K562 (cell line): Measurements from ENCODE around the gene TXLNA. TPM values are rescaled to one million over a fixed set of nuclear protein-coding genes. Genes with fewer than 3 reads are reported as not detected.
A peak's percentile ranks its signal among the peaks of the same experiment; 100 is the strongest.

Source experiments
- BCL6 ChIP-seq: fragments of 250-450 bp; sonication (Bioruptor Pico); IDR thresholded peaks from 2 replicates; pipeline ENCODE4 v1.4.0; 2020
- DNMT1 ChIP-seq: fragments of 450-650 bp; IDR thresholded peaks from 2 replicates; pipeline ENCODE4 v1.6.1; 2016; ENCODE audit warnings: antibody characterized with exemption, mild to moderate bottlenecking
- ELF2 ChIP-seq: fragments of 250-450 bp; sonication (Bioruptor Pico); IDR thresholded peaks from 2 replicates; pipeline ENCODE4 v1.5.0; 2021; ENCODE audit warnings: mild to moderate bottlenecking
- ELF4 ChIP-seq: fragments of 450-650 bp; formaldehyde crosslinking; IDR thresholded peaks from 2 replicates; pipeline ENCODE4 v1.4.0; 2022; ENCODE audit warnings: missing genetic modification characterization
- MIER1 ChIP-seq: fragments of 450-650 bp; IDR thresholded peaks from 2 replicates; pipeline ENCODE4 v1.6.1; 2016; ENCODE audit warnings: antibody characterized with exemption, mild to moderate bottlenecking, low read depth
- NCOA1 ChIP-seq: fragments of 450-650 bp; IDR thresholded peaks from 2 replicates; pipeline ENCODE4 v1.6.1; 2016; ENCODE audit warnings: low read depth
- NR4A1 ChIP-seq, 2 experiments: fragments of 250-450 bp in 1 of 2; fragments of 450-650 bp in 1 of 2; sonication (Bioruptor Pico) in 1 of 2; IDR thresholded peaks; 2 replicates each; pipeline versions ENCODE4 v1.4.0 to v1.6.1; 2016 to 2020; ENCODE audit warnings: mild to moderate bottlenecking in 2 of 2, missing compliant biosample characterization in 1 of 2, missing genetic modification characterization in 1 of 2, moderate library complexity in 1 of 2
- POLR2AphosphoS2 ChIP-seq: IDR thresholded peaks from 2 replicates; pipeline ENCODE4 v1.6.1; 2012; ENCODE audit warnings: low read length, improper control_type of control experiment
- PRMT5 ChIP-seq: sonication (generic); formaldehyde crosslinking; IDR thresholded peaks from 2 replicates; pipeline ENCODE4 v1.5.0; 2020; ENCODE audit warnings: missing genetic modification reagents
- STAG1 ChIP-seq: sonication (generic); formaldehyde crosslinking; IDR thresholded peaks from 2 replicates; pipeline ENCODE4 v1.5.0; 2020; ENCODE audit warnings: missing genetic modification reagents, borderline replicate concordance
- ZFX ChIP-seq: sonication (generic); formaldehyde crosslinking; IDR thresholded peaks from 2 replicates; pipeline ENCODE4 v1.8.0; 2022; ENCODE audit warnings: mild to moderate bottlenecking, missing genetic modification reagents, moderate library complexity
- ZNF175 ChIP-seq: fragments of 200-800 bp; sonication (Bioruptor generic); IDR thresholded peaks from 2 replicates; pipeline ENCODE4 v1.6.1; 2016; ENCODE audit warnings: low read depth, mild to moderate bottlenecking, missing genetic modification characterization, missing compliant biosample characterization
- ZNF311 ChIP-seq: fragments of 250-450 bp; sonication (Bioruptor Pico); IDR thresholded peaks from 2 replicates; pipeline ENCODE4 v1.4.0; 2020; ENCODE audit warnings: mild to moderate bottlenecking, moderate library complexity
- ZNF41 ChIP-seq: fragments of 250-450 bp; sonication (Bioruptor Pico); conservative IDR thresholded peaks from 2 replicates; pipeline ENCODE4 v1.4.0; 2020; ENCODE audit warnings: mild to moderate bottlenecking
- ZNF449 ChIP-seq: fragments of 250-450 bp; sonication (Bioruptor Pico); IDR thresholded peaks from 2 replicates; pipeline ENCODE4 v1.8.0; 2022; ENCODE audit warnings: moderate library complexity, mild to moderate bottlenecking, inconsistent platforms
- ZNF561 ChIP-seq: fragments of 450-650 bp; formaldehyde crosslinking; conservative IDR thresholded peaks from 2 replicates; pipeline ENCODE4 v1.4.0; 2020; ENCODE audit warnings: mild to moderate bottlenecking, moderate library complexity
- polyA plus RNA-seq, 8 experiments: library from polyadenylated mRNA; depleted of rRNA in 4 of 8; stranded (reverse) in 5 of 8; unstranded in 3 of 8; fragments of >200 nt; fragmentation: Nextera tagmentation in 2 of 8; fragmentation: Illumina TruSeq in 1 of 8; extraction: Ambion mirVana in 2 of 8; extraction: Trizol in 1 of 8; gene quantifications; 2 replicates each; pipeline versions ENCODE4 v1.2.1 to v1.2.3, GENCODE V29; 2011 to 2014; ENCODE audit warnings: inconsistent platforms in 1 of 8, missing spikeins in 1 of 8
- total RNA-seq, 7 experiments: library from RNA; depleted of rRNA in 6 of 7; stranded (reverse); fragments of >200 nt in 6 of 7; fragmentation: Illumina TruSeq in 2 of 7; extraction: Trizol in 2 of 7; gene quantifications; 2 replicates each; pipeline versions ENCODE4 v1.2.1 to v1.2.3, GENCODE V29; 2011 to 2021; ENCODE audit warnings: low replicate concordance in 1 of 7
- TF ChIP-seq, protein P1 (sequence below): fragments of 450-650 bp; formaldehyde crosslinking; IDR thresholded peaks from 2 replicates; pipeline ENCODE4 v1.4.0; 2022; ENCODE audit warnings: missing genetic modification characterization
- TF ChIP-seq, protein P2 (sequence below): fragments of 450-650 bp; formaldehyde crosslinking; IDR thresholded peaks from 2 replicates; pipeline ENCODE4 v1.4.0; 2020; ENCODE audit warnings: mild to moderate bottlenecking, moderate library complexity
- TF ChIP-seq, protein P3 (sequence below): sonication (generic); formaldehyde crosslinking; IDR thresholded peaks from 2 replicates; pipeline ENCODE4 v1.8.0; 2022; ENCODE audit warnings: mild to moderate bottlenecking, missing genetic modification reagents
- TF ChIP-seq, protein P4 (sequence below): fragments of 250-450 bp; sonication (Bioruptor Pico); IDR thresholded peaks from 2 replicates; pipeline ENCODE4 v1.4.0; 2020; ENCODE audit warnings: mild to moderate bottlenecking, moderate library complexity, borderline replicate concordance

Gene TXLNA
- total and polyA plus RNA-seq, 9 of the 15 experiments (the other 6 are each of a cell fraction or from before 2014, with no cell fraction given), result 9.2 to 54.5 (median 39.3) TPM

DNA sequence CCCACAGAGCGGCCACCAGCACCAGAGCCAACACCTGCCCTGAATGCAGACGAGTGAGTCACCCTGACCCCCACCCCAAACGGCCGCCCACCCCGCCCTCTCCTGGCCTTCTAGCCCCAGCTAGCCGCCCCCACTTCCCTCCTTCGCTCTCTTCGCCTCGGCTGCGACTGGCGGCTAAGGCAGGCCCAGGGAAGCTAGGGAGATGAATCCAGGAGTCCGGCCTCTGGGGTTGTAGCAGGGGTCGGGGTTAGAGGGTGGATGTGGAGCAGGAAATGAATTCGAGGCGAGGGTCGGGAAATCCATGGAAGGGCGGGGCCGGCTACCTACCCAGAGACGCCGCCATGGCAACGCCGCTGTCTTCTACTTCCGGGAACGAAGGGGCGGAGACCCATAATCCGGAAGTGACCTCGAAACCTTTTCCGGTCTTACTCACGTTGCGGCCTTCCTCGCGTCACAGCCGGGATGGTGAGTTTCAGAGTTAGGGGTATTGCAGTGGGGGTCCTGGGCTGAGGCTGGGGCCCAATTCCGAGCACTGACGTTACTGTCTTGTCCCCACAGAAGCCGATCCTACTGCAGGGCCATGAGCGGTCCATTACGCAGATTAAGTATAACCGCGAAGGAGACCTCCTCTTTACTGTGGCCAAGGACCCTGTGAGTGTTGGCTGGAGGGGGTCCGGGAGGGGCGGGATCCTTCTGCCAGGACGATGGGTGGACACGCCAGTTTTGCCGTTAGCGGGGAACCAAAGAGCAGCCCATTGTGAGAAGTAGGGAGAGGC, 42.7 kb downstream of the TXLNA start, which contains the start of the genes EIF3I and TMEM234 (continued):
- TF ChIP-seq, protein P1, sequence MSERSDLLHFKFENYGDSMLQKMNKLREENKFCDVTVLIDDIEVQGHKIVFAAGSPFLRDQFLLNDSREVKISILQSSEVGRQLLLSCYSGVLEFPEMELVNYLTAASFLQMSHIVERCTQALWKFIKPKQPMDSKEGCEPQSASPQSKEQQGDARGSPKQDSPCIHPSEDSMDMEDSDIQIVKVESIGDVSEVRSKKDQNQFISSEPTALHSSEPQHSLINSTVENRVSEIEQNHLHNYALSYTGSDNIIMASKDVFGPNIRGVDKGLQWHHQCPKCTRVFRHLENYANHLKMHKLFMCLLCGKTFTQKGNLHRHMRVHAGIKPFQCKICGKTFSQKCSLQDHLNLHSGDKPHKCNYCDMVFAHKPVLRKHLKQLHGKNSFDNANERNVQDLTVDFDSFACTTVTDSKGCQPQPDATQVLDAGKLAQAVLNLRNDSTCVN (CRISPR knock-in tag), result no peak
- TF ChIP-seq STAG1, result 0 out of 2 replicates have a peak, but pooled peaks have one; percentile 23
- TF ChIP-seq ZNF561, result no peak
- TF ChIP-seq POLR2AphosphoS2, result peak; percentile 70; the same call in 1 of the 2 replicates
- TF ChIP-seq NCOA1, result peak; percentile 40; the same call in 1 of the 2 replicates
- TF ChIP-seq NR4A1 (CRISPR knock-in tag; IDR thresholded peaks at IDR 0.05), result 0 out of 2 replicates have a peak, but pooled peaks have one; percentile 21
- TF ChIP-seq NR4A1 (tag; IDR thresholded peaks at IDR 0.05), result no peak
- no peak for TF ChIP-seq PRMT5 (CRISPR knock-in tag)
- no peak for TF ChIP-seq BCL6
- TF ChIP-seq ZNF311, result no peak
- TF ChIP-seq ZNF41, result no peak
- TF ChIP-seq, protein P2, sequence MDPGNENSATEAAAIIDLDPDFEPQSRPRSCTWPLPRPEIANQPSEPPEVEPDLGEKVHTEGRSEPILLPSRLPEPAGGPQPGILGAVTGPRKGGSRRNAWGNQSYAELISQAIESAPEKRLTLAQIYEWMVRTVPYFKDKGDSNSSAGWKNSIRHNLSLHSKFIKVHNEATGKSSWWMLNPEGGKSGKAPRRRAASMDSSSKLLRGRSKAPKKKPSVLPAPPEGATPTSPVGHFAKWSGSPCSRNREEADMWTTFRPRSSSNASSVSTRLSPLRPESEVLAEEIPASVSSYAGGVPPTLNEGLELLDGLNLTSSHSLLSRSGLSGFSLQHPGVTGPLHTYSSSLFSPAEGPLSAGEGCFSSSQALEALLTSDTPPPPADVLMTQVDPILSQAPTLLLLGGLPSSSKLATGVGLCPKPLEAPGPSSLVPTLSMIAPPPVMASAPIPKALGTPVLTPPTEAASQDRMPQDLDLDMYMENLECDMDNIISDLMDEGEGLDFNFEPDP (CRISPR knock-in tag), result no peak
- no peak for TF ChIP-seq ZNF449 (CRISPR knock-in tag)
- no peak for TF ChIP-seq MIER1
- peak; percentile 98 for TF ChIP-seq ZFX
- TF ChIP-seq ZNF175 (CRISPR knock-in tag), result no peak
- TF ChIP-seq, protein P3, sequence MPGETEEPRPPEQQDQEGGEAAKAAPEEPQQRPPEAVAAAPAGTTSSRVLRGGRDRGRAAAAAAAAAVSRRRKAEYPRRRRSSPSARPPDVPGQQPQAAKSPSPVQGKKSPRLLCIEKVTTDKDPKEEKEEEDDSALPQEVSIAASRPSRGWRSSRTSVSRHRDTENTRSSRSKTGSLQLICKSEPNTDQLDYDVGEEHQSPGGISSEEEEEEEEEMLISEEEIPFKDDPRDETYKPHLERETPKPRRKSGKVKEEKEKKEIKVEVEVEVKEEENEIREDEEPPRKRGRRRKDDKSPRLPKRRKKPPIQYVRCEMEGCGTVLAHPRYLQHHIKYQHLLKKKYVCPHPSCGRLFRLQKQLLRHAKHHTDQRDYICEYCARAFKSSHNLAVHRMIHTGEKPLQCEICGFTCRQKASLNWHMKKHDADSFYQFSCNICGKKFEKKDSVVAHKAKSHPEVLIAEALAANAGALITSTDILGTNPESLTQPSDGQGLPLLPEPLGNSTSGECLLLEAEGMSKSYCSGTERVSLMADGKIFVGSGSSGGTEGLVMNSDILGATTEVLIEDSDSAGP (CRISPR knock-in tag), result no peak
- TF ChIP-seq ELF4 (CRISPR knock-in tag), result no peak
- no peak for TF ChIP-seq DNMT1
- peak; percentile 93 for TF ChIP-seq ELF2
- TF ChIP-seq, protein P4, sequence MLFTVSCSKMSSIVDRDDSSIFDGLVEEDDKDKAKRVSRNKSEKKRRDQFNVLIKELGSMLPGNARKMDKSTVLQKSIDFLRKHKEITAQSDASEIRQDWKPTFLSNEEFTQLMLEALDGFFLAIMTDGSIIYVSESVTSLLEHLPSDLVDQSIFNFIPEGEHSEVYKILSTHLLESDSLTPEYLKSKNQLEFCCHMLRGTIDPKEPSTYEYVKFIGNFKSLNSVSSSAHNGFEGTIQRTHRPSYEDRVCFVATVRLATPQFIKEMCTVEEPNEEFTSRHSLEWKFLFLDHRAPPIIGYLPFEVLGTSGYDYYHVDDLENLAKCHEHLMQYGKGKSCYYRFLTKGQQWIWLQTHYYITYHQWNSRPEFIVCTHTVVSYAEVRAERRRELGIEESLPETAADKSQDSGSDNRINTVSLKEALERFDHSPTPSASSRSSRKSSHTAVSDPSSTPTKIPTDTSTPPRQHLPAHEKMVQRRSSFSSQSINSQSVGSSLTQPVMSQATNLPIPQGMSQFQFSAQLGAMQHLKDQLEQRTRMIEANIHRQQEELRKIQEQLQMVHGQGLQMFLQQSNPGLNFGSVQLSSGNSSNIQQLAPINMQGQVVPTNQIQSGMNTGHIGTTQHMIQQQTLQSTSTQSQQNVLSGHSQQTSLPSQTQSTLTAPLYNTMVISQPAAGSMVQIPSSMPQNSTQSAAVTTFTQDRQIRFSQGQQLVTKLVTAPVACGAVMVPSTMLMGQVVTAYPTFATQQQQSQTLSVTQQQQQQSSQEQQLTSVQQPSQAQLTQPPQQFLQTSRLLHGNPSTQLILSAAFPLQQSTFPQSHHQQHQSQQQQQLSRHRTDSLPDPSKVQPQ (CRISPR knock-in tag), result no peak
